Embryonic facial prominence (tissue), 1 donor: ENCODE data around the gene TOB2.
"Not testable (repeated sequence)": the region's sequence is repeated elsewhere in the genome, so short reads cannot be mapped to it uniquely, and the experiment has no call there.

Source experiments
- DNase-seq: peaks from one replicate; pipeline ENCODE4 v3.0.0-alpha.2; 2016; ENCODE audit errors: extremely low spot score

Gene TOB2

GRCh38 chr22:41429951-41430332, 16.7 kb downstream of the TOB2 start:
- DNase-seq: no peak

GRCh38 chr22:41429232-41429950, 17.2 kb downstream of the TOB2 start:
- no peak for DNase-seq

GRCh38 chr22:41425660-41426365, 20.8 kb downstream of the TOB2 start:
- no peak for DNase-seq

- no peak for DNase-seq
Measured at GRCh38 chr22:41418717-41419116, 27.9 kb downstream of the TOB2 start.

- DNase-seq: no peak
Measured at GRCh38 chr22:41417622-41418390, 28.8 kb downstream of the TOB2 start.

- no peak for DNase-seq
Measured at GRCh38 chr22:41415554-41415953, 31.0 kb downstream of the TOB2 start.

- no peak for DNase-seq
Measured at GRCh38 chr22:41411021-41411851, 35.4 kb downstream of the TOB2 start.

GRCh38 chr22:41410311-41410751, 36.3 kb downstream of the TOB2 start:
- DNase-seq: no peak

- DNase-seq: no peak
Measured at GRCh38 chr22:41408665-41409064, 37.9 kb downstream of the TOB2 start.

GRCh38 chr22:41407433-41407832, 39.2 kb downstream of the TOB2 start:
- DNase-seq: no peak

- DNase-seq: no peak
Measured at GRCh38 chr22:41406410-41406809, 40.2 kb downstream of the TOB2 start.

- DNase-seq: no peak
Measured at GRCh38 chr22:41405588-41405987, 41.0 kb downstream of the TOB2 start.

- peak; percentile 43 for DNase-seq
Measured at GRCh38 chr22:41403532-41404318, 42.9 kb downstream of the TOB2 start.

- not testable (repeated sequence) for DNase-seq
Measured at GRCh38 chr22:41402851-41403250, 43.8 kb downstream of the TOB2 start.

- no peak for DNase-seq
Measured at GRCh38 chr22:41401781-41402648, 44.6 kb downstream of the TOB2 start.

- DNase-seq: no peak
Measured at GRCh38 chr22:41398921-41399320, 47.7 kb downstream of the TOB2 start.

- DNase-seq: no peak
Measured at GRCh38 chr22:41397143-41397811, 49.3 kb downstream of the TOB2 start.

- DNase-seq: no peak
Measured at GRCh38 chr22:41395531-41396240, 50.9 kb downstream of the TOB2 start.

GRCh38 chr22:41394012-41394356, 52.6 kb downstream of the TOB2 start:
- DNase-seq: no peak
